HG03460 (cell line): ENCODE data around the gene PSMD2.
A peak's percentile ranks its signal among the peaks of the same experiment; 100 is the strongest.
"Not testable (repeated sequence)": the region's sequence is repeated elsewhere in the genome, so short reads cannot be mapped to it uniquely, and the experiment has no call there.

Source experiments
- ATAC-seq: cut with Tn5 transposase; IDR thresholded peaks from one replicate; pipeline ENCODE4 v1.9.1; 2021; ENCODE audit not compliant: unreplicated experiment

The PSMD2 gene

GRCh38 chr3:184298759-184299487 lies at the start of gene PSMD2:
TSS of gene PSMD2 (plus strand) at chr3:184299241. CDS start at chr3:184299267, 26 bp downstream.
- ATAC-seq, result peak; percentile 93

GRCh38 chr3:184249412-184250166 lies 49.5 kb upstream of the PSMD2 start, which contains the start of gene EEF1AKMT4:
TSS of gene EEF1AKMT4 (plus strand) at chr3:184249672. CDS start at chr3:184249695, 23 bp downstream.
- peak; percentile 85 for ATAC-seq

- peak; percentile 76 for ATAC-seq
These were observed 48.7 kb upstream of the PSMD2 start for GRCh38 chr3:184250167-184250828.

GRCh38 chr3:184255291-184256039 lies 43.6 kb upstream of the PSMD2 start:
- ATAC-seq, result no peak

- ATAC-seq, result no peak
These were observed 41.7 kb upstream of the PSMD2 start for GRCh38 chr3:184257083-184257915.

- no peak for ATAC-seq
These were observed 40.1 kb upstream of the PSMD2 start for GRCh38 chr3:184258926-184259325.

GRCh38 chr3:184259396-184259877 lies 39.6 kb upstream of the PSMD2 start:
- no peak for ATAC-seq

GRCh38 chr3:184259878-184260723 lies 38.9 kb upstream of the PSMD2 start:
- ATAC-seq, result no peak

- no peak for ATAC-seq
These were observed 38.2 kb upstream of the PSMD2 start for GRCh38 chr3:184260724-184261269.

GRCh38 chr3:184261270-184261853 lies 37.7 kb upstream of the PSMD2 start, which contains the start of gene CAMK2N2:
TSS of gene CAMK2N2 (minus strand) at chr3:184261553. CDS start at chr3:184261285, 268 bp downstream.
- ATAC-seq, result no peak

GRCh38 chr3:184261854-184262763 lies 36.9 kb upstream of the PSMD2 start:
- ATAC-seq, result no peak

- no peak for ATAC-seq
These were observed 36.3 kb upstream of the PSMD2 start for GRCh38 chr3:184262764-184263179.

- ATAC-seq, result not testable (repeated sequence)
These were observed 31.8 kb upstream of the PSMD2 start for GRCh38 chr3:184267249-184267648.

- no peak for ATAC-seq
These were observed 26.8 kb upstream of the PSMD2 start for GRCh38 chr3:184272269-184272668.

GRCh38 chr3:184275381-184275701 lies 23.7 kb upstream of the PSMD2 start:
- no peak for ATAC-seq

- no peak for ATAC-seq
These were observed 22.8 kb upstream of the PSMD2 start, which contains the start of gene ECE2 for GRCh38 chr3:184275961-184276910. TSS of gene ECE2 (plus strand) at chr3:184276022. CDS start at chr3:184276154, 132 bp downstream.
